ENCODE results near the gene EZR. TPM values are rescaled to one million over a fixed set of nuclear protein-coding genes. Genes with fewer than 3 reads are reported as not detected.

Gene EZR
- total and polyA plus RNA-seq, 2 of the 13 experiments (the other 11 are each of a cell fraction or from before 2014, with no cell fraction given): 34.7 to 60.3 TPM

- TF ChIP-seq, protein P1, sequence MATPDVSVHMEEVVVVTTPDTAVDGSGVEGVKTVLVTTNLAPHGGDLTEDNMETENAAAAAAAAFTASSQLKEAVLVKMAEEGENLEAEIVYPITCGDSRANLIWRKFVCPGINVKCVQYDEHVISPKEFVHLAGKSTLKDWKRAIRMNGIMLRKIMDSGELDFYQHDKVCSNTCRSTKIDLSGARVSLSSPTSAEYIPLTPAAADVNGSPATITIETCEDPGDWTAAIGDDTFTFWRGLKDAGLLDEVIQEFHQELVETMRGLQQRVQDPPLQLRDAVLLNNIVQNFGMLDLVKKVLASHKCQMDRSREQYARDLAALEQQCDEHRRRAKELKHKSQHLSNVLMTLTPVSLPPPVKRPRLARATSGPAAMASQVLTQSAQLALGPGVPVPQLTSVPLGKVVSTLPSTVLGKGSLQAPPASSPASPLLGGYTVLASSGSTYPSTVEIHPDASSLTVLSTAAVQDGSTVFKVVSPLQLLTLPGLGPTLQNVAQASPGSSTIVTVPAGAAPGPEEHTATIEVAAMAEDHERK (CRISPR knock-in tag; IDR thresholded peaks at IDR 0.05; ENCODE audit: low read depth): no peak
- TF ChIP-seq ZHX1 (CRISPR knock-in tag; IDR thresholded peaks at IDR 0.05; ENCODE audit: low read depth) (peak; percentile 96; the same call in 1 of the 2 replicates), FIP1L1 (IDR thresholded peaks at IDR 0.05; ENCODE audit: borderline replicate concordance, insufficient read depth, low read depth, low read length) (no peak), ZNF562 (CRISPR knock-in tag; IDR thresholded peaks at IDR 0.05; ENCODE audit: borderline replicate concordance) (no peak), GABPA (IDR thresholded peaks at IDR 0.05; ENCODE audit: low read depth, low read length) (peak; percentile 44), GABPA (CRISPR knock-in tag; IDR thresholded peaks at IDR 0.05; ENCODE audit: low read depth) (peak; percentile 65), MYC (CRISPR knock-in tag; IDR thresholded peaks at IDR 0.05; ENCODE audit: borderline replicate concordance) (peak; percentile 81), ZMYM2 (CRISPR knock-in tag; IDR thresholded peaks at IDR 0.05) (no peak; the same call in 1 of the 2 replicates), NFE2L1 (CRISPR knock-in tag; IDR thresholded peaks at IDR 0.05; ENCODE audit: borderline replicate concordance) (peak; percentile 85; the same call in 1 of the 2 replicates), ZZZ3 (CRISPR knock-in tag; IDR thresholded peaks at IDR 0.05; ENCODE audit: borderline replicate concordance) (no peak), ZNF224 (CRISPR knock-in tag; IDR thresholded peaks at IDR 0.05) (peak; percentile 49; the same call in 1 of the 2 replicates), GPN1 (CRISPR knock-in tag; IDR thresholded peaks at IDR 0.05; ENCODE audit: borderline replicate concordance) (no peak), ZNF598 (CRISPR knock-in tag; IDR thresholded peaks at IDR 0.05; ENCODE audit: borderline replicate concordance) (peak; percentile 77)
- TF ChIP-seq, protein P2, sequence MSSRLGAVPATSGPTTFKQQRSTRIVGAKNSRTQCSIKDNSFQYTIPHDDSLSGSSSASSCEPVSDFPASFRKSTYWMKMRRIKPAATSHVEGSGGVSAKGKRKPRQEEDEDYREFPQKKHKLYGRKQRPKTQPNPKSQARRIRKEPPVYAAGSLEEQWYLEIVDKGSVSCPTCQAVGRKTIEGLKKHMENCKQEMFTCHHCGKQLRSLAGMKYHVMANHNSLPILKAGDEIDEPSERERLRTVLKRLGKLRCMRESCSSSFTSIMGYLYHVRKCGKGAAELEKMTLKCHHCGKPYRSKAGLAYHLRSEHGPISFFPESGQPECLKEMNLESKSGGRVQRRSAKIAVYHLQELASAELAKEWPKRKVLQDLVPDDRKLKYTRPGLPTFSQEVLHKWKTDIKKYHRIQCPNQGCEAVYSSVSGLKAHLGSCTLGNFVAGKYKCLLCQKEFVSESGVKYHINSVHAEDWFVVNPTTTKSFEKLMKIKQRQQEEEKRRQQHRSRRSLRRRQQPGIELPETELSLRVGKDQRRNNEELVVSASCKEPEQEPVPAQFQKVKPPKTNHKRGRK (CRISPR knock-in tag; IDR thresholded peaks at IDR 0.05): no peak
- TF ChIP-seq, protein P3, sequence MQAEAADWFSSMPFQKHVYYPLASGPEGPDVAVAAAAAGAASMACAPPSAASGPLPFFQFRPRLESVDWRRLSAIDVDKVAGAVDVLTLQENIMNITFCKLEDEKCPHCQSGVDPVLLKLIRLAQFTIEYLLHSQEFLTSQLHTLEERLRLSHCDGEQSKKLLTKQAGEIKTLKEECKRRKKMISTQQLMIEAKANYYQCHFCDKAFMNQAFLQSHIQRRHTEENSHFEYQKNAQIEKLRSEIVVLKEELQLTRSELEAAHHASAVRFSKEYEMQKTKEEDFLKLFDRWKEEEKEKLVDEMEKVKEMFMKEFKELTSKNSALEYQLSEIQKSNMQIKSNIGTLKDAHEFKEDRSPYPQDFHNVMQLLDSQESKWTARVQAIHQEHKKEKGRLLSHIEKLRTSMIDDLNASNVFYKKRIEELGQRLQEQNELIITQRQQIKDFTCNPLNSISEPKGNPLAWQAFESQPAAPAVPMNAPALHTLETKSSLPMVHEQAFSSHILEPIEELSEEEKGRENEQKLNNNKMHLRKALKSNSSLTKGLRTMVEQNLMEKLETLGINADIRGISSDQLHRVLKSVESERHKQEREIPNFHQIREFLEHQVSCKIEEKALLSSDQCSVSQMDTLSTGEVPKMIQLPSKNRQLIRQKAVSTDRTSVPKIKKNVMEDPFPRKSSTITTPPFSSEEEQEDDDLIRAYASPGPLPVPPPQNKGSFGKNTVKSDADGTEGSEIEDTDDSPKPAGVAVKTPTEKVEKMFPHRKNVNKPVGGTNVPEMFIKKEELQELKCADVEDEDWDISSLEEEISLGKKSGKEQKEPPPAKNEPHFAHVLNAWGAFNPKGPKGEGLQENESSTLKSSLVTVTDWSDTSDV (CRISPR knock-in tag; IDR thresholded peaks at IDR 0.05): peak; percentile 79; the same call in 1 of the 2 replicates
- TF ChIP-seq, protein P4, sequence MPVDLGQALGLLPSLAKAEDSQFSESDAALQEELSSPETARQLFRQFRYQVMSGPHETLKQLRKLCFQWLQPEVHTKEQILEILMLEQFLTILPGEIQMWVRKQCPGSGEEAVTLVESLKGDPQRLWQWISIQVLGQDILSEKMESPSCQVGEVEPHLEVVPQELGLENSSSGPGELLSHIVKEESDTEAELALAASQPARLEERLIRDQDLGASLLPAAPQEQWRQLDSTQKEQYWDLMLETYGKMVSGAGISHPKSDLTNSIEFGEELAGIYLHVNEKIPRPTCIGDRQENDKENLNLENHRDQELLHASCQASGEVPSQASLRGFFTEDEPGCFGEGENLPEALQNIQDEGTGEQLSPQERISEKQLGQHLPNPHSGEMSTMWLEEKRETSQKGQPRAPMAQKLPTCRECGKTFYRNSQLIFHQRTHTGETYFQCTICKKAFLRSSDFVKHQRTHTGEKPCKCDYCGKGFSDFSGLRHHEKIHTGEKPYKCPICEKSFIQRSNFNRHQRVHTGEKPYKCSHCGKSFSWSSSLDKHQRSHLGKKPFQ (CRISPR knock-in tag; IDR thresholded peaks at IDR 0.05; ENCODE audit: insufficient replicate concordance): peak; percentile 0
Observed at GRCh38 chr6:158819213-158819976, at the start of gene EZR (continued).
